IMR-90 (cell line): Measurements from ENCODE around the gene RAB37. TPM values are rescaled to one million over a fixed set of nuclear protein-coding genes. Genes with fewer than 3 reads are reported as not detected.

Experiments used
- ATAC-seq: fragments of 200-7000 bp; cut with Tn5 transposase; 2 replicates; pipeline ENCODE4 v1.9.1; 2020; ENCODE audit warnings: low read depth, mild to moderate bottlenecking, moderate library complexity
- BruUV-seq: library from RNA; stranded (reverse); fragments of 400-500 nt; replicated peaks from 2 replicates; lab custom pipeline; 2021; lab: Mats Ljungman, UMichigan
- CTCF ChIA-PET: fragments of 300-600 bp; formaldehyde crosslinking; extraction: SDS; loops from one replicate; lab custom pipeline; 2021; ENCODE audit warnings: antibody characterized with exemption; lab: Yijun Ruan, JAX
- POLR2A ChIA-PET: fragments of 300-600 bp; sonication (Branson Sonifier 250); formaldehyde crosslinking; loops from one replicate; lab custom pipeline; 2022; ENCODE audit warnings: antibody characterized with exemption; ENCODE audit not compliant: unreplicated experiment; lab: Charles Lee
- DNase-seq: peaks from one replicate; pipeline ENCODE4 v3.0.0; 2013
- H2AFZ ChIP-seq: replicated peaks from 2 replicates; pipeline ENCODE3; 2013; ENCODE audit warnings: low read length, mild to moderate bottlenecking; ENCODE audit not compliant: poor library complexity
- H2AK5ac ChIP-seq: 2 replicates; pipeline ENCODE4 v1.6.1; 2013; ENCODE audit warnings: low read depth, low read length, inconsistent platforms
- H2AK9ac ChIP-seq: replicated peaks from 2 replicates; pipeline ENCODE3; 2013; ENCODE audit warnings: mild to moderate bottlenecking, low read depth, low read length, moderate library complexity; ENCODE audit not compliant: poor library complexity
- H2BK120ac ChIP-seq: 2 replicates; pipeline ENCODE4 v1.6.1; 2013; ENCODE audit warnings: low read depth, low read length, inconsistent platforms
- H2BK15ac ChIP-seq: 3 replicates; pipeline ENCODE4 v1.6.1; 2013; ENCODE audit warnings: low read depth, low read length, inconsistent platforms
- H2BK20ac ChIP-seq: 2 replicates; pipeline ENCODE4 v1.6.1; 2013; ENCODE audit warnings: low read depth, mild to moderate bottlenecking, inconsistent platforms, low read length, moderate library complexity
- H2BK5ac ChIP-seq: 2 replicates; pipeline ENCODE4 v1.6.1; 2013; ENCODE audit warnings: mild to moderate bottlenecking, low read depth, low read length, inconsistent platforms; ENCODE audit not compliant: poor library complexity, severe bottlenecking
- H3K14ac ChIP-seq: replicated peaks from 2 replicates; pipeline ENCODE4 v1.6.1; 2013; ENCODE audit warnings: low read depth, low read length, inconsistent platforms
- H3K18ac ChIP-seq: 2 replicates; pipeline ENCODE4 v1.6.1; 2013; ENCODE audit warnings: low read depth, low read length, control low read depth
- H3K23ac ChIP-seq: 2 replicates; pipeline ENCODE4 v1.6.1; 2013; ENCODE audit warnings: low read depth, low read length, inconsistent platforms
- H3K27ac ChIP-seq: 2 replicates; pipeline ENCODE4 v1.5.1; 2013; ENCODE audit warnings: mild to moderate bottlenecking, control low read depth, low read length; ENCODE audit not compliant: insufficient read depth
- H3K27me3 ChIP-seq: 2 replicates; pipeline ENCODE4 v1.6.1; 2013; ENCODE audit warnings: low read length; ENCODE audit not compliant: control insufficient read depth, insufficient read depth
- H3K36me3 ChIP-seq: 2 replicates; pipeline ENCODE4 v1.6.1; 2013; ENCODE audit warnings: low read length, mixed read lengths; ENCODE audit not compliant: control insufficient read depth, insufficient read depth
- H3K4ac ChIP-seq: 2 replicates; pipeline ENCODE4 v1.6.1; 2013; ENCODE audit warnings: low read depth, low read length, inconsistent platforms
- H3K4me1 ChIP-seq: 2 replicates; pipeline ENCODE4 v1.6.1; 2013; ENCODE audit warnings: low read length, mixed read lengths; ENCODE audit not compliant: control insufficient read depth, insufficient read depth
- H3K4me2 ChIP-seq: 2 replicates; pipeline ENCODE4 v1.6.1; 2013; ENCODE audit warnings: low read depth, mild to moderate bottlenecking, control low read depth, low read length, moderate library complexity
- H3K4me3 ChIP-seq: 2 replicates; pipeline ENCODE4 v1.5.1; 2013; ENCODE audit warnings: low read depth, mild to moderate bottlenecking, control low read depth, low read length, moderate library complexity; ENCODE audit not compliant: insufficient read depth
- H3K56ac ChIP-seq: 2 replicates; pipeline ENCODE4 v1.6.1; 2013; ENCODE audit warnings: low read length, inconsistent platforms; ENCODE audit not compliant: insufficient read depth; ENCODE audit errors: extremely low read depth
- H3K79me1 ChIP-seq, 2 experiments: 2 replicates each; pipeline ENCODE4 v1.6.1; 2013; ENCODE audit warnings: low read length in 2 of 2, inconsistent platforms in 1 of 2, low read depth in 1 of 2
- H3K9ac ChIP-seq: 2 replicates; pipeline ENCODE4 v1.6.1; 2013; ENCODE audit warnings: low read depth, low read length, control low read depth
- H3K9me1 ChIP-seq: 2 replicates; pipeline ENCODE4 v1.6.1; 2013; ENCODE audit warnings: low read length, inconsistent platforms; ENCODE audit not compliant: insufficient read depth
- H3K9me3 ChIP-seq: 2 replicates; pipeline ENCODE4 v1.6.1; 2013; ENCODE audit warnings: low read length; ENCODE audit not compliant: control insufficient read depth, insufficient read depth
- H4K20me1 ChIP-seq: 2 replicates; pipeline ENCODE4 v1.6.1; 2013; ENCODE audit warnings: low read length, inconsistent platforms; ENCODE audit not compliant: insufficient read depth
- H4K5ac ChIP-seq: 2 replicates; pipeline ENCODE4 v1.6.1; 2013; ENCODE audit warnings: mild to moderate bottlenecking, low read depth, low read length, control low read depth
- H4K8ac ChIP-seq, 2 experiments: 2 replicates each; pipeline ENCODE4 v1.6.1; 2013; ENCODE audit warnings: low read depth in 2 of 2, low read length in 2 of 2, control low read depth in 1 of 2, inconsistent platforms in 1 of 2
- H4K91ac ChIP-seq: 2 replicates; pipeline ENCODE4 v1.6.1; 2013; ENCODE audit warnings: low read depth, low read length, inconsistent platforms; ENCODE audit not compliant: insufficient read depth
- CHD1 ChIP-seq: IDR thresholded peaks from 2 replicates; pipeline ENCODE4 v1.6.1; 2012; ENCODE audit warnings: low read depth, low read length, improper control_type of control experiment
- CTCF ChIP-seq: conservative IDR thresholded peaks from 2 replicates; pipeline ENCODE4 v1.5.1; 2012; ENCODE audit warnings: mild to moderate bottlenecking, low read depth, low read length, improper control_type of control experiment
- ELK1 ChIP-seq: fragments of 150-350 bp; IDR thresholded peaks from 2 replicates; pipeline ENCODE4 v1.6.1; 2016; ENCODE audit warnings: low read depth, mild to moderate bottlenecking, low read length, moderate library complexity, borderline replicate concordance
- RAD21 ChIP-seq: IDR thresholded peaks from 2 replicates; pipeline ENCODE4 v1.6.1; 2012; ENCODE audit warnings: low read length, improper control_type of control experiment
- RFX5 ChIP-seq: IDR thresholded peaks from 2 replicates; pipeline ENCODE4 v1.8.0; 2012; ENCODE audit warnings: low read depth, mild to moderate bottlenecking, low read length, moderate library complexity
- SMC3 ChIP-seq: fragments of 150-350 bp; IDR thresholded peaks from 2 replicates; pipeline ENCODE4 v1.6.1; 2016; ENCODE audit warnings: low read depth, mild to moderate bottlenecking, antibody characterized with exemption, low read length, moderate library complexity
- WGBS, 2 experiments: methylation state at CpG; one replicate each; pipeline versions ENCODE4 v1.1.5 to v1.1.7; 2013; ENCODE audit warnings: missing lambda C conversion rate in 2 of 2; ENCODE audit not compliant: insufficient read length in 1 of 2; ENCODE audit errors: extremely low coverage in 2 of 2; 5-methylcytosine and 5-hydroxymethylcytosine counted together
- dilution Hi-C: fragments of 300-500 bp; cut with HindIII; formaldehyde crosslinking; loops from one replicate; pipeline ENCODE4 v1.14.3; 2018; ENCODE audit warnings: low sequenced_read_pairs; ENCODE audit not compliant: unreplicated experiment
- in situ Hi-C: fragments of 300-500 bp; cut with MboI; formaldehyde crosslinking; loops from 3 replicates; pipeline ENCODE4 v1.14.3; 2019; ENCODE audit warnings: low sequenced_read_pairs, inconsistent platforms, mixed read lengths
- intact Hi-C: fragments of 100-400 bp; cut with micrococcal nuclease; formaldehyde crosslinking; loops from 2 replicates; pipeline ENCODE4 v1.10.0; 2022
- polyA plus RNA-seq, 3 experiments: library from polyadenylated mRNA; depleted of rRNA; stranded (reverse); fragments of >200 nt; gene quantifications; 2 replicates each; pipeline ENCODE4 v1.2.3, GENCODE V29; 2012; ENCODE audit warnings: low replicate concordance in 1 of 3
- total RNA-seq: library from RNA; depleted of rRNA; stranded (reverse); fragments of >200 nt; gene quantifications from 2 replicates; pipeline ENCODE4 v1.2.3, GENCODE V29; 2012

The RAB37 gene
- total and polyA plus RNA-seq, 2 of the 4 experiments (the other 2 are of a cell fraction), result 0.19 TPM; not detected in 1

- ChIA-PET POLR2A (no interaction called here), CTCF (no interaction called here)
- Histone ChIP-seq H2BK5ac (no peak overlapping the region), H3K9ac (no peak overlapping the region), H2BK20ac (no peak overlapping the region), H2AK9ac (no peak overlapping the region), H3K27ac (no peak overlapping the region), H3K4ac (no peak overlapping the region), H3K14ac (no peak overlapping the region), H4K8ac (no peak overlapping the region), H3K27me3 (no peaks in the 10 kb centered on the region), H3K4me1 (peaks cover 17% of the 10 kb centered on the region), H2AK5ac (no peak overlapping the region), H3K56ac (no peak overlapping the region), H2BK120ac (no peak overlapping the region), H4K5ac (no peak overlapping the region), H4K91ac (no peak overlapping the region), H3K9me1 (peaks cover 9% of the 10 kb centered on the region; the same call in 1 of the 2 replicates), H2BK15ac (no peak overlapping the region), H3K9me3 (no peaks in the 10 kb centered on the region), H3K4me3 (no peak overlapping the region), H3K18ac (no peak overlapping the region), H2AFZ (no peak overlapping the region), H3K79me1 (peaks cover 26 to 37% of the 10 kb centered on the region in 2 experiments), H3K4me2 (no peak overlapping the region), H3K23ac (no peak overlapping the region), H3K36me3 (peaks cover 35% of the 10 kb centered on the region), H4K20me1 (peaks cover 10% of the 10 kb centered on the region)
- WGBS, 2 experiments, result 100% methylated on average over 5 of the region's 13 CpGs; no CpG with 5 or more reads in 1 of the 2 experiments
- TF ChIP-seq CHD1 (no peak), ELK1 (no peak), CTCF (no peak), RAD21 (no peak), RFX5 (no peak), SMC3 (no peak)
- no TSS peak for BruUV-seq
- dilution Hi-C loops, result no loop called here
- ATAC-seq (no peak), DNase-seq (no peak)
- in situ Hi-C loops, result no loop called here
- intact Hi-C loops, result no loop called here
These were observed 35.0 kb downstream of the RAB37 start for GRCh38 chr17:74772053-74772452.
